ENCODE results near the gene TBL3. TPM values are rescaled to one million over a fixed set of nuclear protein-coding genes. Genes with fewer than 3 reads are reported as not detected.

The TBL3 gene
- polyA plus RNA-seq, 1 donor from 2014 or later = 52.0 TPM

DNA sequence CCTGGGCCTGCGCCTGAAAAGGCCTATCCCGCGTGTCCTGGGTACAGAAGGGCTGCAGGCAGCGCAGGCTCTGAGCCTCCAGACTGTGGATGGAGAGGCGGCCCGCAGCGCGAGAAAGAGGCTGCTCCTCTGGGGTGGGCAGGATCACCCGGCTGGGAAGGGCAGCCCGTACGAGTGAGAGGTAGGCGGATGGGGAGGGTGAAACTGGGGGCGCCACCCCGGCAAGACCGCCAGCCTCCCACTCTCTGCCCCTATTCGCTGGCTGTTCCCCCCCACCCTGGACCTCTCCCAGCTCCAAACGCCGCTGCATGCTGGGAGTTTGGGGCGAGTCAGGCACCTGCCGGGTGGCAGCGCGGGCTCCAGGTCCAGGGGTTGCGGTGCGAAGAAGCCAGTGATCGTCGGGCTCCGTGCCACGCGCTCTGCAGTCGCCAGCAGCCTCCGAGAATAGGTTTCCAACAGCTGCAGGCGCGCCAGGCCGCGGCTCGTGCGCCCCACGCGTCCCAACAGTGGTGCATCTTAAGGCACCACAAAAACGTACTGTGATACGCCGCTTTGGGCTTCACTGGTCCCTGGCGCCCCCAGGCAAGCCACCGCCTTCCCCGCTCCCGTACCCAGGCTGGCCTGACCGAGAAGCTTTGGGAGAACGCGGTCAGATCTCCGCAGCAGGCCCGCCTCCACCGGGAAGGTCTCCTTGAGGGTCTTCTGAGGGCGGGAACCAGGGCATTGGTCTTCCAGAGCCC is 8.3 kb downstream of the TBL3 start:
- no peaks in the 10 kb centered on the region for H3K9me3 Mint-ChIP-seq
- peak overlapping the region in 2 of 3 donors; percentile 59 to 78 for H3K27ac Mint-ChIP-seq
- H3K4me1 Mint-ChIP-seq = peaks cover 0 to 5% (median 0%) of the 10 kb centered on the region in 3 donors
- H3K4me3 Mint-ChIP-seq = peak overlapping the region in 2 of 4 donors; percentile 5 to 79
- H3K27me3 Mint-ChIP-seq = peaks cover 20% of the 10 kb centered on the region
- peaks cover 2% of the 10 kb centered on the region for H3K36me3 Mint-ChIP-seq

DNA sequence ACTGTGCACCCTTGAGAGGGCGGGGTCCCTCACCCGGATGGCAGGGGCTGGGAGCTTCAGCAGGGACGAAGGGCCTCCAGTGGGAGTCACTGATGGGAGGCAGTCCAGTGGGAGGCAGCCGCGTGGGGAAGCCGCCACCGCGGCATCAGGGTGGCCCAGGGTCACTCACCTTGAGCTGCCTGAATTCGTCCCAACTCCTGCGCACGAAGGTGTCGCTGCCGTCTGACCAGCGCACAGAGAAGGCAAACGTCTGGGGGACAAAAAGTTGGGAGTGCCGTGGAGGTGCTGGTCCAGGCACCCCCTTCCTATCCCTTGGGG is 8.9 kb downstream of the TBL3 start:
- peak overlapping the region in 2 of 3 donors; percentile 46 to 78 for H3K27ac Mint-ChIP-seq
- H3K27me3 Mint-ChIP-seq = peaks cover 20% of the 10 kb centered on the region
- H3K4me1 Mint-ChIP-seq = peaks cover 0 to 5% (median 0%) of the 10 kb centered on the region in 3 donors
- peak overlapping the region in 2 of 4 donors; percentile 5 to 79 for H3K4me3 Mint-ChIP-seq
- peaks cover 2% of the 10 kb centered on the region for H3K36me3 Mint-ChIP-seq
- H3K9me3 Mint-ChIP-seq = no peaks in the 10 kb centered on the region

GRCh38 chr16:1981398-1981836 is 9.6 kb downstream of the TBL3 start, which contains the start of gene NOXO1:
Gene NOXO1 (minus strand): TSS chr16:1981469. CDS start chr16:1981179, 290 bp downstream.
- Mint-ChIP-seq H3K27me3 (peaks cover 20% of the 10 kb centered on the region), H3K9me3 (no peaks in the 10 kb centered on the region), H3K4me3 (peak within 1 kb of the TSS in 3 of 4 donors; percentile 5 to 79 (median 30)), H3K36me3 (peaks cover 2% of the 10 kb centered on the region), H3K4me1 (peaks cover 0 to 5% (median 0%) of the 10 kb centered on the region in 3 donors), H3K27ac (peak within 1 kb of the TSS; percentile 52 to 87 (median 59))

- Mint-ChIP-seq H3K27ac (peak overlapping the region in 2 of 3 donors; percentile 52 to 87), H3K9me3 (no peaks in the 10 kb centered on the region), H3K4me3 (peak overlapping the region in 1 of 4 donors; percentile 79), H3K4me1 (peaks cover 0 to 5% (median 0%) of the 10 kb centered on the region in 3 donors), H3K36me3 (peaks cover 2% of the 10 kb centered on the region), H3K27me3 (peaks cover 20% of the 10 kb centered on the region)
These were observed 10.2 kb downstream of the TBL3 start for GRCh38 chr16:1982013-1982433.

DNA sequence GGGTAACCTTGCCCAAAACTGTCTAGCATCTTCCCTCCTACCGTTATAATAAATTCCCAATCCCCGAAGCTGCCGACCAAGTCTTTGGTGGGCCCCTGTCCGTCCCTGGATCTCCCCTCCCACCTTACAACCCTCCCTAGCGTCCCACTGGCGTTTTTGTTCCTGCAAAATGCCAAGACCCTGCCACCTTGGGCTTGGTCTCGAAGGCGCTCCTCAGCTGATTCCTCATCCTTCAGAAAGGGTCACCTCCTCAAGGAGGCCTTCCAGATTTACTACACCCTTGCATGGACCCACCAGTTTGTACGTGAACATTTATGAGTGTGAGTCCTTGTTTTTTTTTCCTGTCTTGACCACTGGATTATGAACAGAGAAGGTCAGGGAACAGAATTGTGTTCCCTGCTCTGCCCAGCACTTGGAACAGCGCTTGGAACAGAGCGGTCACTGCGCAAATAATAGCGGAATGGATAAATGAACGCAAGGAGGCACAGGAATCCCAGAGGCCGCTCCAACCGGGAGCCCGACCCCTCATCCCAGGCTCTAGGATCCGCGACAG is 11.2 kb downstream of the TBL3 start:
- H3K4me3 Mint-ChIP-seq = peak overlapping the region; percentile 63 to 85 (median 76)
- H3K27me3 Mint-ChIP-seq = peaks cover 20% of the 10 kb centered on the region
- H3K4me1 Mint-ChIP-seq = peaks cover 0 to 5% (median 0%) of the 10 kb centered on the region in 3 donors
- no peaks in the 10 kb centered on the region for H3K9me3 Mint-ChIP-seq
- H3K36me3 Mint-ChIP-seq = peaks cover 2% of the 10 kb centered on the region
- peak overlapping the region; percentile 39 to 87 (median 87) for H3K27ac Mint-ChIP-seq

- Mint-ChIP-seq H3K9me3 (no peaks in the 10 kb centered on the region), H3K27me3 (peaks cover 20% of the 10 kb centered on the region), H3K4me1 (peaks cover 0 to 5% (median 3%) of the 10 kb centered on the region in 3 donors), H3K27ac (peak within 1 kb of the TSS; percentile 81 to 87 (median 87)), H3K4me3 (peak within 1 kb of the TSS; percentile 71 to 85 (median 77)), H3K36me3 (peaks cover under 1% of the 10 kb centered on the region)
These were observed 11.9 kb downstream of the TBL3 start, which contains the start of gene GFER for GRCh38 chr16:1983544-1984346. Gene GFER (plus strand): TSS chr16:1984193. CDS start chr16:1984219, 26 bp downstream.

- Mint-ChIP-seq H3K9me3 (no peaks in the 10 kb centered on the region), H3K27me3 (peaks cover 20% of the 10 kb centered on the region), H3K4me3 (peak overlapping the region; percentile 71 to 85 (median 77)), H3K36me3 (no peaks in the 10 kb centered on the region), H3K4me1 (peaks cover 0 to 8% (median 5%) of the 10 kb centered on the region in 3 donors), H3K27ac (peak overlapping the region; percentile 45 to 81 (median 78))
These were observed 12.7 kb downstream of the TBL3 start for GRCh38 chr16:1984347-1985225.

GRCh38 chr16:1985466-1986150 is 13.8 kb downstream of the TBL3 start:
- Mint-ChIP-seq H3K27ac (peak overlapping the region in 2 of 3 donors; percentile 45 to 78), H3K36me3 (no peaks in the 10 kb centered on the region), H3K9me3 (no peaks in the 10 kb centered on the region), H3K27me3 (peaks cover 14% of the 10 kb centered on the region), H3K4me1 (peaks cover 0 to 8% (median 5%) of the 10 kb centered on the region in 3 donors), H3K4me3 (peak overlapping the region; percentile 58 to 79 (median 72))

- peak overlapping the region in 2 of 4 donors; percentile 72 to 79 for H3K4me3 Mint-ChIP-seq
- no peaks in the 10 kb centered on the region for H3K9me3 Mint-ChIP-seq
- H3K4me1 Mint-ChIP-seq = peaks cover 10 to 15% (median 11%) of the 10 kb centered on the region in 3 donors
- no peaks in the 10 kb centered on the region for H3K36me3 Mint-ChIP-seq
- H3K27ac Mint-ChIP-seq = peak overlapping the region in 1 of 3 donors; percentile 54
- H3K27me3 Mint-ChIP-seq = peaks cover 5% of the 10 kb centered on the region
These were observed 15.3 kb downstream of the TBL3 start for GRCh38 chr16:1987198-1987597.

- no peaks in the 10 kb centered on the region for H3K9me3 Mint-ChIP-seq
- peak within 1 kb of the TSS; percentile 79 to 95 (median 90) for H3K4me3 Mint-ChIP-seq
- peak within 1 kb of the TSS; percentile 95 to 99 (median 98) for H3K27ac Mint-ChIP-seq
- H3K36me3 Mint-ChIP-seq = no peaks in the 10 kb centered on the region
- H3K27me3 Mint-ChIP-seq = no peaks in the 10 kb centered on the region
- H3K4me1 Mint-ChIP-seq = peaks cover 10 to 16% (median 13%) of the 10 kb centered on the region in 3 donors
These were observed 17.6 kb downstream of the TBL3 start, which contains the start of gene SYNGR3 for GRCh38 chr16:1989209-1990100. Gene SYNGR3 (plus strand): TSS chr16:1989970. CDS start chr16:1990103, 133 bp downstream.

DNA sequence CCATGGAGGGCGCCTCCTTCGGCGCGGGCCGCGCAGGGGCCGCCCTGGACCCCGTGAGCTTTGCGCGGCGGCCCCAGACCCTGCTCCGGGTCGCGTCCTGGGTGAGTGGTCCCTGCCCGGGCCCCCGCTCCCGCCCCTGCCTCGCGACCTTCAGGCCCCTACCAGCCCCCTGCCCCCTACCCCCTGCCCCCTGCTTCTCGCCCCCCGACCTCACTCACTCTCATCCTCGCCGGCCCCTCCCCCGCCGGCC is 18.2 kb downstream of the TBL3 start:
- peaks cover 10 to 13% (median 13%) of the 10 kb centered on the region in 3 donors for H3K4me1 Mint-ChIP-seq
- no peak overlapping the region for H3K27ac Mint-ChIP-seq
- no peak overlapping the region for H3K4me3 Mint-ChIP-seq
- no peaks in the 10 kb centered on the region for H3K27me3 Mint-ChIP-seq
- no peaks in the 10 kb centered on the region for H3K36me3 Mint-ChIP-seq
- H3K9me3 Mint-ChIP-seq = no peaks in the 10 kb centered on the region

DNA sequence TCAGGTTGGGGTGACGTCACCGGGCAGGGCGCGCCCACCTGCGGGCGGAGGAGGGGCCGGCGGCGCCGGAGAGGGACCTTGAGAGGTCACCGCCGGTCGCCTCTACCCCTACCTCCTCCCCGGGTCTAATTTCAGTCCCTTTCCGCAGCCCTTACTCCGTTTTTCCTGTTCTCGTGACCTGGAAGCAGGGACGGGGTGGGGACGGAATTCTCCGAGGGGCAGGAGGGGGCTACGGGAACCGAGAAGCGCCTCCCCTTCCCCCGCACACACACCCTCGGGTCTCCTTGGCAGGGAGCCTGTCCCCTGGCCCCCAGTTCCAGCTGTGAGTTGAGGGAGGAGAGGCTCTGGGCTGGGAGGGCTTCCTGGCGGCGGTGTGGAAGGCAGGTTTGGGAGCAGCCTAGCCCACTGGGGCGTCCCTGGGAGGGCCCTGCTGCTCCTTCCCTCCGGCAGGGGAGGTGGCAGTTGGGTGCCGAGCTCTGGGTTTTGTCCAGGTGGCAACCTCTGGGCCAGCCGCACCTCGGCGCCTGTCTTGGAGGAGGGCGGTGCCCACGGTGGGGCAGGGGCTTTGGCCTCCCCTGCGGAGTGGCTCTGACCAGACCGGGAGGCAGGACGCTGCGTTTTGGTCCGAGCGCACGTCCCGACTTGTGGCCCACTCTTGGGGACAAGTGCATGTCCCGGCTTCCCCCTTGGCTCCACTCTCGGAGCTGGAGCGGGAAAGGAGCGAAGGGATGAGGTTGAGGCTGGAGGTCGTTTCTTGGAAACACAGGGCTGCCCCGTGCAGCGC is 18.7 kb downstream of the TBL3 start:
- no peaks in the 10 kb centered on the region for H3K27me3 Mint-ChIP-seq
- peak overlapping the region; percentile 95 to 99 (median 98) for H3K27ac Mint-ChIP-seq

More for the DNA sequence above, 18.7 kb downstream of the TBL3 start:
- H3K36me3 Mint-ChIP-seq = no peaks in the 10 kb centered on the region
- H3K4me3 Mint-ChIP-seq = peak overlapping the region; percentile 79 to 95 (median 92)
- H3K4me1 Mint-ChIP-seq = peaks cover 10 to 13% (median 13%) of the 10 kb centered on the region in 3 donors
- H3K9me3 Mint-ChIP-seq = no peaks in the 10 kb centered on the region
